Activated CD4-positive, alpha-beta T cell treated with anti-CD3 and anti-CD28 coated beads, Interleukin-2, amount 10 ng/mL, durations not matched to agents 7 days and 5 days (primary cell): ENCODE results near the gene CDKN2AIP. TPM values are rescaled to one million over a fixed set of nuclear protein-coding genes. Genes with fewer than 3 reads are reported as not detected.
"Not testable (repeated sequence)": the region's sequence is repeated elsewhere in the genome, so short reads cannot be mapped to it uniquely, and the experiment has no call there.

Source experiments
- CTCF ChIA-PET: fragments of 350-600 bp; sonication (Branson Sonifier 250); formaldehyde crosslinking; loops from one replicate; lab custom pipeline; 2021; ENCODE audit warnings: antibody characterized with exemption; lab: Charles Lee
- POLR2A ChIA-PET: fragments of 350-600 bp; sonication (Branson Sonifier 250); formaldehyde crosslinking; loops from one replicate; lab custom pipeline; 2021; ENCODE audit warnings: antibody characterized with exemption; lab: Charles Lee
- DNase-seq: peaks from one replicate; pipeline ENCODE4 v3.0.0-alpha.2; 2020
- H3K27ac Mint-ChIP-seq: one replicate; pipeline ENCODE4 v1.8.0; 2021; ENCODE audit warnings: mild to moderate bottlenecking, moderate library complexity, mixed read lengths
- H3K27me3 Mint-ChIP-seq: one replicate; pipeline ENCODE4 v1.8.0; 2021; ENCODE audit warnings: mixed read lengths
- H3K36me3 Mint-ChIP-seq: one replicate; pipeline ENCODE4 v1.8.0; 2021; ENCODE audit warnings: low read depth, mixed read lengths
- H3K4me1 Mint-ChIP-seq: one replicate; pipeline ENCODE4 v1.8.0; 2021; ENCODE audit warnings: mixed read lengths
- H3K4me3 Mint-ChIP-seq: one replicate; pipeline ENCODE4 v1.8.0; 2021; ENCODE audit warnings: mild to moderate bottlenecking, moderate library complexity, mixed read lengths
- H3K9me3 Mint-ChIP-seq: one replicate; pipeline ENCODE4 v1.8.0; 2021; ENCODE audit warnings: mixed read lengths
- total RNA-seq, 2 experiments: library from RNA; stranded (reverse); gene quantifications; one replicate each; pipeline ENCODE4 v1.2.3, GENCODE V29; 2021

The CDKN2AIP gene
- total RNA-seq, 2 experiments from 2014 or later: 28.2 to 30.2 TPM

- Mint-ChIP-seq H3K9me3 (peaks cover 11% of the 10 kb centered on the region), H3K4me1 (no peaks in the 10 kb centered on the region), H3K27me3 (no peaks in the 10 kb centered on the region), H3K27ac (no peak overlapping the region), H3K36me3 (no peaks in the 10 kb centered on the region), H3K4me3 (no peak overlapping the region)
- DNase-seq: no peak
- ChIA-PET CTCF (no interaction called here), POLR2A (no interaction called here)
Observed at GRCh38 chr4:183467246-183467645, 22.8 kb downstream of the CDKN2AIP start.

- POLR2A ChIA-PET: no interaction called here
- H3K36me3 Mint-ChIP-seq: no peaks in the 10 kb centered on the region
- peaks cover 9% of the 10 kb centered on the region for H3K9me3 Mint-ChIP-seq
- CTCF ChIA-PET: no interaction called here
- no peaks in the 10 kb centered on the region for H3K27me3 Mint-ChIP-seq
- H3K4me3 Mint-ChIP-seq: no peak overlapping the region
- H3K4me1 Mint-ChIP-seq: no peaks in the 10 kb centered on the region
- no peak overlapping the region for H3K27ac Mint-ChIP-seq
- DNase-seq: no peak
Observed at GRCh38 chr4:183468210-183469095, 24.0 kb downstream of the CDKN2AIP start.

GRCh38 chr4:183469285-183469684 lies 24.8 kb downstream of the CDKN2AIP start:
- no peaks in the 10 kb centered on the region for H3K36me3 Mint-ChIP-seq
- peaks cover 4% of the 10 kb centered on the region for H3K9me3 Mint-ChIP-seq
- H3K4me1 Mint-ChIP-seq: no peaks in the 10 kb centered on the region
- POLR2A ChIA-PET: no interaction called here
- H3K27ac Mint-ChIP-seq: no peak overlapping the region
- H3K4me3 Mint-ChIP-seq: no peak overlapping the region
- no peaks in the 10 kb centered on the region for H3K27me3 Mint-ChIP-seq
- CTCF ChIA-PET: interaction anchor here (0.7 kb wide), 1 partner anchor 9 kb away, joined by 3 read pairs; no protein-coding TSS in a partner anchor
- no peak for DNase-seq

GRCh38 chr4:183469936-183470335 lies 25.5 kb downstream of the CDKN2AIP start:
- H3K36me3 Mint-ChIP-seq: no peaks in the 10 kb centered on the region
- ChIA-PET CTCF (no interaction called here), POLR2A (no interaction called here)
- no peaks in the 10 kb centered on the region for H3K27me3 Mint-ChIP-seq
- no peak overlapping the region for H3K27ac Mint-ChIP-seq
- DNase-seq: no peak
- H3K4me1 Mint-ChIP-seq: no peaks in the 10 kb centered on the region
- peaks cover 3% of the 10 kb centered on the region for H3K9me3 Mint-ChIP-seq
- H3K4me3 Mint-ChIP-seq: no peak overlapping the region

- ChIA-PET CTCF (no interaction called here), POLR2A (no interaction called here)
- Mint-ChIP-seq H3K27ac (no peak overlapping the region), H3K4me3 (no peak overlapping the region), H3K36me3 (no peaks in the 10 kb centered on the region), H3K27me3 (no peaks in the 10 kb centered on the region), H3K4me1 (no peaks in the 10 kb centered on the region), H3K9me3 (peaks cover 3% of the 10 kb centered on the region)
- DNase-seq: no peak
Observed at GRCh38 chr4:183470821-183471220, 26.4 kb downstream of the CDKN2AIP start.

GRCh38 chr4:183471946-183472708 lies 27.7 kb downstream of the CDKN2AIP start:
- no peaks in the 10 kb centered on the region for H3K36me3 Mint-ChIP-seq
- peak; percentile 85 for DNase-seq
- peaks cover 3% of the 10 kb centered on the region for H3K9me3 Mint-ChIP-seq
- H3K4me3 Mint-ChIP-seq: no peak overlapping the region
- no peak overlapping the region for H3K27ac Mint-ChIP-seq
- no peaks in the 10 kb centered on the region for H3K27me3 Mint-ChIP-seq
- H3K4me1 Mint-ChIP-seq: no peaks in the 10 kb centered on the region
- ChIA-PET POLR2A (no interaction called here), CTCF (interaction anchor here (0.6 kb wide), 1 partner anchor 15 kb away, joined by 4 read pairs; no protein-coding TSS in a partner anchor)

- Mint-ChIP-seq H3K27ac (no peak overlapping the region), H3K4me3 (no peak overlapping the region), H3K9me3 (no peaks in the 10 kb centered on the region), H3K4me1 (no peaks in the 10 kb centered on the region), H3K27me3 (peaks cover 5% of the 10 kb centered on the region), H3K36me3 (no peaks in the 10 kb centered on the region)
- ChIA-PET CTCF (interaction anchor here (0.6 to 1.2 kb wide), 3 partner anchors 9 to 38 kb away, joined by 3 to 4 read pairs (median 3); no protein-coding TSS in a partner anchor), POLR2A (no interaction called here)
- no peak for DNase-seq
Observed at GRCh38 chr4:183478123-183478522, 33.7 kb downstream of the CDKN2AIP start.

GRCh38 chr4:183478926-183479325 lies 34.5 kb downstream of the CDKN2AIP start:
- no peaks in the 10 kb centered on the region for H3K4me1 Mint-ChIP-seq
- ChIA-PET CTCF (interaction anchor here (1.2 to 1.5 kb wide), 2 partner anchors 10 to 15 kb away, joined by 3 to 4 read pairs; no protein-coding TSS in a partner anchor), POLR2A (no interaction called here)
- no peaks in the 10 kb centered on the region for H3K36me3 Mint-ChIP-seq
- peaks cover 5% of the 10 kb centered on the region for H3K27me3 Mint-ChIP-seq
- H3K4me3 Mint-ChIP-seq: no peak overlapping the region
- no peak overlapping the region for H3K27ac Mint-ChIP-seq
- DNase-seq: no peak
- H3K9me3 Mint-ChIP-seq: no peaks in the 10 kb centered on the region

- DNase-seq, POLR2A ChIA-PET, H3K4me3 Mint-ChIP-seq, CTCF ChIA-PET, H3K9me3 Mint-ChIP-seq, H3K27ac Mint-ChIP-seq, H3K27me3 Mint-ChIP-seq, H3K36me3 Mint-ChIP-seq, H3K4me1 Mint-ChIP-seq: not testable (repeated sequence)
Observed at GRCh38 chr4:183482515-183483095, 38.2 kb downstream of the CDKN2AIP start.

GRCh38 chr4:183483997-183484396 lies 39.6 kb downstream of the CDKN2AIP start:
- POLR2A ChIA-PET: no interaction called here
- Mint-ChIP-seq H3K4me3 (no peak overlapping the region), H3K9me3 (no peaks in the 10 kb centered on the region), H3K4me1 (no peaks in the 10 kb centered on the region), H3K36me3 (no peaks in the 10 kb centered on the region), H3K27me3 (no peaks in the 10 kb centered on the region), H3K27ac (no peak overlapping the region)
- CTCF ChIA-PET: no interaction called here
- no peak for DNase-seq

- DNase-seq: no peak
- ChIA-PET CTCF (interaction anchor here (1.5 kb wide), 1 partner anchor 42 kb away, joined by 3 read pairs; no protein-coding TSS in a partner anchor), POLR2A (no interaction called here)
- Mint-ChIP-seq H3K27ac (no peak overlapping the region), H3K4me1 (no peaks in the 10 kb centered on the region), H3K36me3 (no peaks in the 10 kb centered on the region), H3K27me3 (no peaks in the 10 kb centered on the region), H3K4me3 (no peak overlapping the region), H3K9me3 (no peaks in the 10 kb centered on the region)
Observed at GRCh38 chr4:183485411-183486160, 41.1 kb downstream of the CDKN2AIP start.

GRCh38 chr4:183492791-183493222 lies 48.4 kb downstream of the CDKN2AIP start:
- ChIA-PET CTCF (no interaction called here), POLR2A (no interaction called here)
- peaks cover 4% of the 10 kb centered on the region for H3K9me3 Mint-ChIP-seq

More at GRCh38 chr4:183492791-183493222, 48.4 kb downstream of the CDKN2AIP start:
- Mint-ChIP-seq H3K36me3 (peaks cover 25% of the 10 kb centered on the region), H3K4me1 (no peaks in the 10 kb centered on the region), H3K4me3 (no peak overlapping the region), H3K27ac (no peak overlapping the region), H3K27me3 (no peaks in the 10 kb centered on the region)
- DNase-seq: no peak
